Stimulated activated CD4-positive, alpha-beta T cell treated with anti-CD3 and anti-CD28 coated beads, Interleukin-12 subunit alpha, Interleukin-12 subunit beta, amount 100 ng/mL, for 48 hours (primary cell): ENCODE results near the gene CIART.
"Not testable (repeated sequence)": the region's sequence is repeated elsewhere in the genome, so short reads cannot be mapped to it uniquely, and the experiment has no call there.

Experiments used
- DNase-seq, 3 donors: peaks; one replicate each; pipeline ENCODE4 v3.0.0-alpha.2; 2020; ENCODE audit warnings: low read depth in 2 of 3, low spot score in 1 of 3

Gene CIART

DNA sequence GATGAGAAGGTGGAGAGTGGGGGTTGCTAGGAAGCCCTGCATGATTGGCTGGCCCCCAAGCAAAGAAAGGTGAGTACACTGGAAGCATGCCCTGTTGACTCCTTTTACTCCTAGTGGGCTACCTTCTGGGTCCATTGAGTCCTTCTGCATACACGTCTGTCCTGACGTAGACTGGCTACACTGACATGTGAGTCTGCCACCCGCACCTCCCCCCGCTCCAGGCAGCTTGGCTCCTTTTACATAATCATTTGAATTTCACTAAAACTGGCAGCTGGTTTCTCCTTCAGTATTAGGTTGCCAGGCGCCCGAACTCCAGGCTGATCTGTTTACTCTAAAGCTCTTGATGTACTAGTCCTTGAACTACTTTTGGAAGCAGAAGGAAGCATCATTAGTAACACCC lies 20.0 kb downstream of the CIART start:
- no peak for DNase-seq

DNA sequence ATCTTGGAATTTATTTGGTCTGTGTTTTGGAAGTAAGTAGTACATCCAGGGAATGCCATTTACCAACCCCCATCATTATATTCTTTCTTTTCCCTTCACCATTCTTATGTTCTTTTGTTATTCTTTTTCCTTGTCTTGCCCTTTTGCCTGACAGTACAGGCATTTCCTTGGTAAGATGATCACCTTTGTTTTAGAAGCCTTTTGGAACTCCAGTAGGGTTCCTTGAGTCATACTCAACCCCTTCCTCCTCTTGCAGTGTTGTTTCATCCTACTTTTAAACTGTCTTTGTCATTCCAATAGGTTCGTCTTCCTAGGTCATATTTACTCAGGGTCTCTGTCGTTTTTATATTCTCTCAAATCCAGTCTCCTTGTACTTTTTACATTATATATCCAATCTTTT lies 20.5 kb downstream of the CIART start:
- DNase-seq, result no peak

DNA sequence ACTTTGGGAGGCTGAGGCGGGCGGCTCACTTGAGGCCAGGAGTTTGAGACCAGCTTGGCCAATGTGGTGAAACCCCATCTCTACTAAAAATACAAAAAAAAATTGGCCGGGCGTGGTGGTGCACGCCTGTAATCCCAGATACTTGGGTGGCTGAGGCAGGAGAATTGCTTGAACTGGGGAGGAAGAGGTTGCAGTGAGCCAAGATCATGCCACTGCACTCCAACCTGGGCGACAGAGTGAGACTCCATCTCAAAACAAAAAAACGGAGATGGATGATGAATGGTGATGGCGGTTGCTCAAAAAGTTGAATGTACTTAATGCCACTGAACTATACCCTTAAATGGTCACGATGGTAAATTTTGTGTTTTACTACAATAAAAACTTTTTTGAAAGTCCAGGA lies 26.2 kb downstream of the CIART start:
- DNase-seq, result not testable (repeated sequence)

DNA sequence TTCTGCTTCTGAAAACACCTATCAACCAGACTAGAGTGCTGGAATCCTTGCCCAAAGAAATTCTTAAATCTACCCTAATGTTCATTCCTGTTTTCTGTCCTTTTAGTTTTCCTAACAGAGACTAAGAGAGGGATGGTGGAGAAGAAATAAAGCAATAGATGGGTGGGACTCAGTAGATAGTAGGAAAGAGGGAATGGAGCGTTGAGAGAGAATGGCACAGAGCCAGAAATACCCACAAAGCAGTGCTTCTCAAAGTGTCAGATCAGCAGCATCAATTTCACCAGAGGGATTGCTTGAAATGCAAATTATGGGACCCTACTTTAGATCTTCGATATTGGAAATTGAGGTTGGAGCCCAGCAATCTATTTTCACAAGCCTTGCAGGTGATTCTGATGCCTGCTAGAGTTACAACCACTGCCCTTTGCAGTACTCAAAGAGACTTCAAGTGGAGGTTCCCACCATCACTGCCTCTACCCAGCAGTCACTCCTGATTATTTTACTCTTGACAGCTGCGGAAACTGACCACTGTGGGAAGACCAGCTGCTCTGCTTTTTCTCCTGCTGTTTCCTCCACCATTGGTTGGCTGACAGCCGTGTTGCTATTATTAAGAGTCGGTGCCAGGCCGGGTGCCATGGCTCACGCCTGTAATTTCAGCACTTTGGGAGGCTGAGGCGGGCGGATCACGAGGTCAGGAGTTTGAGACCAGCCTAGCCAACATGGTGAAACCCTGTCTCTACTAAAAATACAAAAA lies 27.6 kb downstream of the CIART start:
- DNase-seq, result no peak

DNA sequence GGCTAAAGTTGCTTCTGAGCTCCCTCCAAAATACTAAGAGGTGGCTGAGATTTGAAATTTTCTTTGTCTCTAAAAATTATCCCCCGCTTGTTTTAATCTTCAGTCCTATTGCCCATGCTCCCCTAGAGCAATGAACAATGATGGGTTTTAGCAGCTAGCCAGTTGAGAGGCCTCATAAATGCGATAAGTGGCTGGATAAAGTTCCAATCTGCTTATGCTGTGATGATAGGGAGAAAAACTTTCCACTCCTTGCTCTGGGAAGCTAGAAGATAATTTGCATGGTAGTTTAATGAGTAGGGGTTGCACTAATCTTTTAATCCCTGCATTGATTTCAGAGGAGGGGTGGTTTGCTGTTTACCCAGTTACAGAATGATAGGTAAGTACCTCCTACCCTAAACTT lies 29.4 kb downstream of the CIART start:
- no peak for DNase-seq

DNA sequence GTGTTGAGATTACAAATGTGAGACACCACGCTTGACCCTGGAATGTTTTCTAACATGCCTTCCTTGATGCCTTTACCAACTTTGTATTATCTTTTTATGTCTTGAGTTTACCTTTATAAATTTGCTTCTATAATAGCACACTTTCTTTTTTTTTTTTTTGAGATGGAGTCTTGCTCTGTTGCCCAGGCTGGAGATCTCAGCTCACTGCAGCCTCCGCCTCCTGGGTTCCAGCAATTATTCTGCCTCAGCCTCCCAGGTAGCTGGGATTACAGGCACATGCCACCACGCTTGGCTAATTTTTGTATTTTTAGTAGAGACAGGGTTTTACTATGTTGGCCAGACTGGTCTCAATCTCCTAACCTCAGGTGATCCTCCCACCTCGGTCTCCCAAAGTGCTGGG lies 32.3 kb downstream of the CIART start:
- DNase-seq, result not testable (repeated sequence)

DNA sequence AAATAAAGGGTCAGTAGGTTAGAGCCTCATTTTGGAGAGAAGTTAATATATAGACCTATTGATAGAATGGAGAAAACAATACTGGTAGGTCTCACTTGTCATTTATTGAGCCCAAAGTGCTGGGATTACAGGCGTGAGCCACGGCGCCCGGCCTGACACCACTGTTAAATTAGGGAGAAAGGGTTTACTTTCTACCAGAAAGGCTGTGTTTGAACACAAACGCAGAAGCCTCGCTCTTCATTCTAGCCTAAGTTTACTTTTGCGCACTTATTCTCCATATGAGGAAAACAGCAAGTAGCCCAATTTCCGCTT lies 38.3 kb downstream of the CIART start:
- no peak for DNase-seq

DNA sequence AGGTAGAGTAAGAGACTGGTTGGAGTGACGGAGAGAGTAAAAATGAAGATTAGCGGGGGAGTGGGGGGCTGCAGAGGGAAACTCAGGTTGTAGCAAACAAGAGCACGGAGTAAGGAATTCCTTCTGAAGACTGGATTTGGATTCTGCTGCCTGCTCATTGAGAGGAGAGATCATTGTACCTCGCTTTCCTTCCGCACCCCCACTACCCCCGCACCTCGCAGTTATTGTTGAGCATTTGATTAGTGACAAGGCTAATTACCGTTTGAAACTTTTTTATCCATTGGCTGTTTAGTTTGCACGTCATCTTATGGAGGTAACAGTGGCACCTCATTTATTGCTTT lies 39.4 kb downstream of the CIART start:
- DNase-seq, result no peak

DNA sequence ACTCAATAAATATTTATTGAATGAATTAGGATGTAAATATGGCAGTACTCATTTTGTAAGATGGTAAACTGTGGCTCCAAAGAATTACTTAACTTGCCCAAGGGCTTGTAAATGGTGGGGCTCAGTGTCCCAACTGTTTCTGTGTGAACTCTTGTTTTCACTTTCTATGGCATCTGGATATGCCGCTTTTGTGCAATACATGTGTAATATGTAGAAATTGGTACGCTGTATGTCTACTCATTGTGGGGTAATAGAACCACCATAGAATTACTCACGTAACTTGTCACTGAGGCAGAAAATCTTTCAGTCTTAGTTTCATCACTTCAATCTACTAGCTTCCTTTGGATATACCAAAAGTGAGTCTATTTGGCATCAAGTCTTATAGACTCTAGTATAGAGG lies 40.0 kb downstream of the CIART start:
- no peak for DNase-seq

DNA sequence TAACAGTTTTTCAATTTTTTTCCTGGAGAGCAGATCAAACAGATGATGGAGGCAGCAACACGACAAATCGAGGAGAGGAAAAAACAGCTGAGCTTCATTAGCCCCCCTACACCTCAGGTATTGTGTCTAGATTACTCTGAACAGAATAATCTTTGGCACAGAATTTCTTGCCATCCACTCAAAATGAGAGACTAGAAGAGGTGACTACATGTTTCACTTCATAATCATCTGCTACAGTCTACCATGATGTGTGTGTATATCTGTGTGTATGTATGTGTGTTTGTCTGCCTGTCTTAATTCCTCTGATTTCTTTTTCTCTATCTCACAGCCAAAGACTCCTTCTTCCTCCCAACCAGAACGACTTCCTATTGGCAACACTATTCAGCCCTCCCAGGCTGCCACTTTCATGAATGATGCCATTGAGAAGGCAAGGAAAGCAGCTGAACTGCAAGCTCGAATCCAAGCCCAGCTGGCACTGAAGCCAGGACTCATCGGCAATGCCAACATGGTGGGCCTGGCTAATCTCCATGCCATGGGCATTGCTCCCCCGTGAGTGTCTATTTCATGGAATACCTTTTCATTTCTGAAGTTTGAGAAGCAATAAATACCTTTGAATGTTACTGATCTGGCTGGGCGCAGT lies 50.4 kb downstream of the CIART start:
- DNase-seq, result no peak
